ENCODE measurements around the gene CD63.

GRCh38 chr12:55695349-55695748 lies 33.5 kb downstream of the CD63 start:
- TF ChIP-seq POLR2A (IDR thresholded peaks at IDR 0.05): no peak
- TF ChIP-seq, protein P1, sequence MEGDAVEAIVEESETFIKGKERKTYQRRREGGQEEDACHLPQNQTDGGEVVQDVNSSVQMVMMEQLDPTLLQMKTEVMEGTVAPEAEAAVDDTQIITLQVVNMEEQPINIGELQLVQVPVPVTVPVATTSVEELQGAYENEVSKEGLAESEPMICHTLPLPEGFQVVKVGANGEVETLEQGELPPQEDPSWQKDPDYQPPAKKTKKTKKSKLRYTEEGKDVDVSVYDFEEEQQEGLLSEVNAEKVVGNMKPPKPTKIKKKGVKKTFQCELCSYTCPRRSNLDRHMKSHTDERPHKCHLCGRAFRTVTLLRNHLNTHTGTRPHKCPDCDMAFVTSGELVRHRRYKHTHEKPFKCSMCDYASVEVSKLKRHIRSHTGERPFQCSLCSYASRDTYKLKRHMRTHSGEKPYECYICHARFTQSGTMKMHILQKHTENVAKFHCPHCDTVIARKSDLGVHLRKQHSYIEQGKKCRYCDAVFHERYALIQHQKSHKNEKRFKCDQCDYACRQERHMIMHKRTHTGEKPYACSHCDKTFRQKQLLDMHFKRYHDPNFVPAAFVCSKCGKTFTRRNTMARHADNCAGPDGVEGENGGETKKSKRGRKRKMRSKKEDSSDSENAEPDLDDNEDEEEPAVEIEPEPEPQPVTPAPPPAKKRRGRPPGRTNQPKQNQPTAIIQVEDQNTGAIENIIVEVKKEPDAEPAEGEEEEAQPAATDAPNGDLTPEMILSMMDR (IDR thresholded peaks at IDR 0.05): no peak
- TF ChIP-seq EP300 (IDR thresholded peaks at IDR 0.05): no peak
- TF ChIP-seq POLR2AphosphoS5 (IDR thresholded peaks at IDR 0.05): no peak
